Neural cell (in vitro differentiated cells): Measurements from ENCODE around the gene ERMAP. TPM values are rescaled to one million over a fixed set of nuclear protein-coding genes. Genes with fewer than 3 reads are reported as not detected.

Source experiments
- H2AFZ ChIP-seq: fragments of 200-600, 300-800 bp; sonication (generic), shearing (Covaris generic); 2 replicates; pipeline ENCODE4 v1.6.0; 2014; ENCODE audit warnings: low read depth, mild to moderate bottlenecking, antibody characterized with exemption, low read length, moderate library complexity
- H3F3A ChIP-seq: fragments of 200-600 bp; shearing (Covaris generic); 2 replicates; pipeline ENCODE4 v1.6.1; 2016; ENCODE audit warnings: mild to moderate bottlenecking, moderate library complexity, mixed read lengths, antibody characterized with exemption, low read length; ENCODE audit not compliant: insufficient read depth, poor library complexity, severe bottlenecking
- H3K27ac ChIP-seq: fragments of 200-600, 300-800 bp; sonication (generic), shearing (Covaris generic); 2 replicates; pipeline ENCODE4 v1.5.1; 2014; ENCODE audit warnings: mild to moderate bottlenecking, low read length, moderate library complexity
- H3K27me3 ChIP-seq: fragments of 300-800, 200-600 bp; sonication (generic), shearing (Covaris generic); 2 replicates; pipeline ENCODE4 v1.6.0; 2014; ENCODE audit warnings: mild to moderate bottlenecking, low read depth, low read length, moderate library complexity; ENCODE audit not compliant: insufficient read depth
- H3K36me3 ChIP-seq: fragments of 300-800, 200-600 bp; sonication (generic), shearing (Covaris generic); 2 replicates; pipeline ENCODE4 v1.5.1; 2014; ENCODE audit warnings: mild to moderate bottlenecking, antibody characterized with exemption, low read length, moderate library complexity; ENCODE audit not compliant: insufficient read depth
- H3K4me2 ChIP-seq: fragments of 300-800, 200-600 bp; sonication (generic), shearing (Covaris generic); 2 replicates; pipeline ENCODE4 v1.6.0; 2014; ENCODE audit warnings: mild to moderate bottlenecking, low read length
- H3K4me3 ChIP-seq: fragments of 300-800, 200-600 bp; sonication (generic), shearing (Covaris generic); 2 replicates; pipeline ENCODE4 v1.5.1; 2014; ENCODE audit warnings: mild to moderate bottlenecking, low read length, moderate library complexity
- H3K79me2 ChIP-seq: fragments of 200-600 bp; shearing (Covaris generic); replicated peaks from 2 replicates; pipeline ENCODE4 v1.6.0; 2014; ENCODE audit warnings: mild to moderate bottlenecking, low read length, moderate library complexity; ENCODE audit not compliant: insufficient read depth
- H3K9ac ChIP-seq: fragments of 300-800, 200-600 bp; sonication (generic), shearing (Covaris generic); 2 replicates; pipeline ENCODE4 v1.6.1; 2016; ENCODE audit warnings: mild to moderate bottlenecking, low read length, mixed read lengths
- H3K9me2 ChIP-seq: fragments of 200-600 bp; shearing (Covaris generic); 2 replicates; pipeline ENCODE4 v1.6.1; 2016; ENCODE audit warnings: mild to moderate bottlenecking, low read length, mixed read lengths; ENCODE audit not compliant: insufficient read depth
- H3K9me3 ChIP-seq: fragments of 200-600, 300-800 bp; sonication (generic), shearing (Covaris generic); 2 replicates; pipeline ENCODE4 v1.6.1; 2016; ENCODE audit warnings: mild to moderate bottlenecking, mixed run types, low read length, moderate library complexity, mixed read lengths
- H4K20me1 ChIP-seq: fragments of 200-600 bp; shearing (Covaris generic); 2 replicates; pipeline ENCODE4 v1.6.1; 2016; ENCODE audit warnings: mild to moderate bottlenecking, mixed run types; ENCODE audit not compliant: insufficient read depth
- EP300 ChIP-seq: fragments of 450-650 bp; conservative IDR thresholded peaks from 2 replicates; pipeline ENCODE4 v1.6.1; 2014; ENCODE audit warnings: antibody characterized with exemption, mild to moderate bottlenecking, moderate library complexity; ENCODE audit not compliant: poor library complexity, severe bottlenecking
- EZH2 ChIP-seq: fragments of 200-600, 300-800 bp; shearing (Covaris generic), sonication (generic); IDR thresholded peaks from 2 replicates; pipeline ENCODE4 v1.6.1; 2014; ENCODE audit warnings: antibody characterized with exemption, low read length, borderline replicate concordance, mild to moderate bottlenecking; ENCODE audit not compliant: insufficient read depth, poor library complexity, severe bottlenecking
- MXI1 ChIP-seq: fragments of 450-650 bp; conservative IDR thresholded peaks from 2 replicates; pipeline ENCODE4 v1.6.1; 2014; ENCODE audit warnings: antibody characterized with exemption, mild to moderate bottlenecking; ENCODE audit not compliant: poor library complexity, severe bottlenecking
- POLR2AphosphoS5 ChIP-seq: IDR thresholded peaks from 2 replicates; pipeline ENCODE4 v1.6.1; 2012
- RAD21 ChIP-seq: fragments of 450-650 bp; conservative IDR thresholded peaks from 2 replicates; pipeline ENCODE4 v1.6.1; 2014; ENCODE audit warnings: antibody characterized with exemption, mild to moderate bottlenecking, moderate library complexity
- SMC3 ChIP-seq: fragments of 450-650 bp; conservative IDR thresholded peaks from 2 replicates; pipeline ENCODE4 v1.6.1; 2014; ENCODE audit warnings: antibody characterized with exemption, mild to moderate bottlenecking, moderate library complexity; ENCODE audit not compliant: poor library complexity
- TAF1 ChIP-seq: IDR thresholded peaks from 2 replicates; pipeline ENCODE4 v1.6.1; 2012; ENCODE audit warnings: low read depth
- polyA plus RNA-seq: library from polyadenylated mRNA; depleted of rRNA; stranded (reverse); fragments of >200 nt; gene quantifications from 2 replicates; pipeline ENCODE4 v1.2.3, GENCODE V29; 2014
- TF ChIP-seq, protein P1 (sequence below): IDR thresholded peaks from 2 replicates; pipeline ENCODE4 v1.6.1; 2012; ENCODE audit warnings: borderline replicate concordance
- TF ChIP-seq, protein P2 (sequence below): fragments of 450-650 bp; IDR thresholded peaks from 2 replicates; pipeline ENCODE4 v1.5.1; 2014; ENCODE audit warnings: antibody characterized with exemption, mild to moderate bottlenecking, moderate library complexity; ENCODE audit not compliant: poor library complexity, severe bottlenecking

ERMAP gene
- polyA plus RNA-seq, 1 donor from 2014 or later = 10.6 TPM

DNA sequence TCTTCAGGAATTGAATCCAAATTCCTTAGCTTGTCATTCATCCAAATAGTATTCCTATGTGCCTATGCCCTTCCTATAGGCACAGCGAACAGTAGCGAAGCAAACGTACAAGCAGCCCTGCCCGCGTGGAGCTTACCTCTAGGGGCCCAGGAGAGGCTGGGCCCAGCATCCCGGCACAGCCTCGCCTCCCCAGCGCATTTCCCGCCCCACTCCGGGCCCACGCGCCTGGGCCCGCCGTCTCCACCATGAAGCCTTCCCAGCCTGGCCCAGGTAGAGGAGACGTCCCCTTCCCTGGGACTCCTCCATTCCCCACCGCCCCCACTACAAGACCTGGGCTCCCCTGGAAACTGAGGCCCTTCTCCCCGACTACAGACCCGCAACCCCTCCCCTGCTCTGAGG is 32.4 kb upstream of the ERMAP start:
- Histone ChIP-seq H3K9ac (no peak overlapping the region), H4K20me1 (no peaks in the 10 kb centered on the region), H3K4me2 (no peak overlapping the region), H3K27me3 (no peaks in the 10 kb centered on the region), H3F3A (no peaks in the 10 kb centered on the region), H3K9me3 (no peaks in the 10 kb centered on the region), H3K9me2 (no peaks in the 10 kb centered on the region), H3K4me3 (no peak overlapping the region), H3K27ac (no peak overlapping the region), H3K36me3 (no peaks in the 10 kb centered on the region), H2AFZ (no peak overlapping the region), H3K79me2 (no peaks in the 10 kb centered on the region)
- TF ChIP-seq EP300 = no peak
- no peak for TF ChIP-seq MXI1
- no peak for TF ChIP-seq SMC3

DNA sequence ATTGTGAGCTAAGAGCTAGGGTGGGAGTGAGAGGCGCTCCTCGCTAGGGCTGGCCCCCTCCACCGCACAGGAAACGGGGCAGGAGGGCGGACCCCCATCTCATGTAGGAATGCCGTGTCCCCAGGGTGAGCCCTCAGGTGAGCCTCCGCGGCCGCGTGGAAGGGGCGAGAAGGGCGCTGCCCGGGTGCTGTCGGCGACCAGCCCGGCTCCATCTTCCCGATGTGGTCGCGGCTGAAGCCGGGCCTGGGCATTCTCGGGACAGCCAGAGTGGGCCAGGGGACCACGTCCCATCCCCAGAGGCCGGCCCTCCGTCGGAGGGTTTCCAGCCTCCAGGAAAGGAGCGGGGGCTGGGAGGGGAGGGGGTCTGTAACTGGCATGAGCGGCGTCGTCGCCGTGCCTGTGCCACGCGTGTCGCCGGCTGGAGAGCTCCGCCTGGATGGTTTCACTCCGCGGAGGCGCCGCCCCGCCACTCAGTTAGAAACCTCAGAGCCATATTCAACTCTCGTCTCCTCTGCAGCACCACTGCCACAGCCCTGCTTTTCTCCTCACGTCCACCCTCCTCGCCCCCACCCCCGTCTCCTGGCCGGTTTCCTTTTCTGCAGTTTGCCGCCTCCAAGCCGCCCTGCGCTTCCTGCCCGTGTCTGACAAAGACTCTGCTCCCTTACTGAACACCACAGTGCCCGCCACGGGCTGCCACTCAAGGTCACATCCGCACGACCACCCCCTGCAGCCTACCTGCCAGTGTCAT is 31.8 kb upstream of the ERMAP start, which contains the start of gene TMEM269:
Gene TMEM269 (plus strand): TSS at position 46 of the 748 bp plus-strand sequence. CDS start 4,903 bp downstream, outside the sequence.
- no peaks in the 10 kb centered on the region for H3K79me2 ChIP-seq
- no peaks in the 10 kb centered on the region for H3K9me2 ChIP-seq
- H3K4me2 ChIP-seq = no peak within 1 kb of the TSS
- no peaks in the 10 kb centered on the region for H3F3A ChIP-seq
- H3K9ac ChIP-seq = no peak within 1 kb of the TSS
- H3K36me3 ChIP-seq = no peaks in the 10 kb centered on the region
- no peaks in the 10 kb centered on the region for H3K27me3 ChIP-seq
- no peaks in the 10 kb centered on the region for H4K20me1 ChIP-seq
- no peak within 1 kb of the TSS for H2AFZ ChIP-seq
- H3K27ac ChIP-seq = no peak within 1 kb of the TSS
- TF ChIP-seq MXI1 (no peak), EZH2 (no peak), TAF1 (no peak), RAD21 (no peak), EP300 (no peak), SMC3 (no peak), POLR2AphosphoS5 (no peak)
- TF ChIP-seq, protein P1, sequence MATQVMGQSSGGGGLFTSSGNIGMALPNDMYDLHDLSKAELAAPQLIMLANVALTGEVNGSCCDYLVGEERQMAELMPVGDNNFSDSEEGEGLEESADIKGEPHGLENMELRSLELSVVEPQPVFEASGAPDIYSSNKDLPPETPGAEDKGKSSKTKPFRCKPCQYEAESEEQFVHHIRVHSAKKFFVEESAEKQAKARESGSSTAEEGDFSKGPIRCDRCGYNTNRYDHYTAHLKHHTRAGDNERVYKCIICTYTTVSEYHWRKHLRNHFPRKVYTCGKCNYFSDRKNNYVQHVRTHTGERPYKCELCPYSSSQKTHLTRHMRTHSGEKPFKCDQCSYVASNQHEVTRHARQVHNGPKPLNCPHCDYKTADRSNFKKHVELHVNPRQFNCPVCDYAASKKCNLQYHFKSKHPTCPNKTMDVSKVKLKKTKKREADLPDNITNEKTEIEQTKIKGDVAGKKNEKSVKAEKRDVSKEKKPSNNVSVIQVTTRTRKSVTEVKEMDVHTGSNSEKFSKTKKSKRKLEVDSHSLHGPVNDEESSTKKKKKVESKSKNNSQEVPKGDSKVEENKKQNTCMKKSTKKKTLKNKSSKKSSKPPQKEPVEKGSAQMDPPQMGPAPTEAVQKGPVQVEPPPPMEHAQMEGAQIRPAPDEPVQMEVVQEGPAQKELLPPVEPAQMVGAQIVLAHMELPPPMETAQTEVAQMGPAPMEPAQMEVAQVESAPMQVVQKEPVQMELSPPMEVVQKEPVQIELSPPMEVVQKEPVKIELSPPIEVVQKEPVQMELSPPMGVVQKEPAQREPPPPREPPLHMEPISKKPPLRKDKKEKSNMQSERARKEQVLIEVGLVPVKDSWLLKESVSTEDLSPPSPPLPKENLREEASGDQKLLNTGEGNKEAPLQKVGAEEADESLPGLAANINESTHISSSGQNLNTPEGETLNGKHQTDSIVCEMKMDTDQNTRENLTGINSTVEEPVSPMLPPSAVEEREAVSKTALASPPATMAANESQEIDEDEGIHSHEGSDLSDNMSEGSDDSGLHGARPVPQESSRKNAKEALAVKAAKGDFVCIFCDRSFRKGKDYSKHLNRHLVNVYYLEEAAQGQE = no peak
- TF ChIP-seq, protein P2, sequence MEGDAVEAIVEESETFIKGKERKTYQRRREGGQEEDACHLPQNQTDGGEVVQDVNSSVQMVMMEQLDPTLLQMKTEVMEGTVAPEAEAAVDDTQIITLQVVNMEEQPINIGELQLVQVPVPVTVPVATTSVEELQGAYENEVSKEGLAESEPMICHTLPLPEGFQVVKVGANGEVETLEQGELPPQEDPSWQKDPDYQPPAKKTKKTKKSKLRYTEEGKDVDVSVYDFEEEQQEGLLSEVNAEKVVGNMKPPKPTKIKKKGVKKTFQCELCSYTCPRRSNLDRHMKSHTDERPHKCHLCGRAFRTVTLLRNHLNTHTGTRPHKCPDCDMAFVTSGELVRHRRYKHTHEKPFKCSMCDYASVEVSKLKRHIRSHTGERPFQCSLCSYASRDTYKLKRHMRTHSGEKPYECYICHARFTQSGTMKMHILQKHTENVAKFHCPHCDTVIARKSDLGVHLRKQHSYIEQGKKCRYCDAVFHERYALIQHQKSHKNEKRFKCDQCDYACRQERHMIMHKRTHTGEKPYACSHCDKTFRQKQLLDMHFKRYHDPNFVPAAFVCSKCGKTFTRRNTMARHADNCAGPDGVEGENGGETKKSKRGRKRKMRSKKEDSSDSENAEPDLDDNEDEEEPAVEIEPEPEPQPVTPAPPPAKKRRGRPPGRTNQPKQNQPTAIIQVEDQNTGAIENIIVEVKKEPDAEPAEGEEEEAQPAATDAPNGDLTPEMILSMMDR = no peak
- no peak within 1 kb of the TSS for H3K4me3 ChIP-seq
- H3K9me3 ChIP-seq = no peaks in the 10 kb centered on the region
